Right lobe of liver (tissue), 4 donors: ENCODE measurements around the gene PHIP.

Experiments
- POLR2A ChIP-seq: fragments of 450-650 bp; IDR thresholded peaks from one replicate; pipeline ENCODE4 v1.6.1; 2017; ENCODE audit warnings: antibody characterized with exemption, mild to moderate bottlenecking
- TF ChIP-seq, protein P1 (sequence below), 4 donors: fragments of 200-600 bp in 3 of 4; fragments of 450-650 bp in 1 of 4; IDR thresholded peaks; one replicate each; pipeline versions ENCODE4 v1.5.1 to v1.8.0; 2016 to 2022; ENCODE audit warnings: antibody characterized with exemption in 4 of 4, mild to moderate bottlenecking in 2 of 4
- donor health status: DM: no; HTN: no; CAD: no.
- donor health status: DM: no; HTN: no; CAD: no.
- donor health status: DM: no; HTN: yes; CAD: no.

DNA sequence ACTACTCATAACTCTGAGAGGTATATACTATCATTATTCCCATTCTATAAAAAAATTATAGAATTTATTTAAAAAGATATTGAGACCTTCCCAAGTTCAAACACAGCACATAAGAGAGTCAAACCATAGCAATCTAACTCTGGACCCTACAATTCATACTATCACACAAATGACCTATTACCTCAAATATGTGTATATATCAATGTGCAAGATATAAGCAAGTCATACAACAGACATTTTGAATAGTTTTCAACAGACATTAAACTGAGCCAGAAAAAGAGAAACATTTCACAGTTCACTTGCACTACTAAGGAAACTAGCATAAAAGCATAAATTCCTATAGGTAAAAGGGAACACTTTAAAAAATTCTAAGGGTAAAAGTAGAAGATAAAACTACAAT, 11.7 kb downstream of the PHIP start:
- TF ChIP-seq, protein P1, sequence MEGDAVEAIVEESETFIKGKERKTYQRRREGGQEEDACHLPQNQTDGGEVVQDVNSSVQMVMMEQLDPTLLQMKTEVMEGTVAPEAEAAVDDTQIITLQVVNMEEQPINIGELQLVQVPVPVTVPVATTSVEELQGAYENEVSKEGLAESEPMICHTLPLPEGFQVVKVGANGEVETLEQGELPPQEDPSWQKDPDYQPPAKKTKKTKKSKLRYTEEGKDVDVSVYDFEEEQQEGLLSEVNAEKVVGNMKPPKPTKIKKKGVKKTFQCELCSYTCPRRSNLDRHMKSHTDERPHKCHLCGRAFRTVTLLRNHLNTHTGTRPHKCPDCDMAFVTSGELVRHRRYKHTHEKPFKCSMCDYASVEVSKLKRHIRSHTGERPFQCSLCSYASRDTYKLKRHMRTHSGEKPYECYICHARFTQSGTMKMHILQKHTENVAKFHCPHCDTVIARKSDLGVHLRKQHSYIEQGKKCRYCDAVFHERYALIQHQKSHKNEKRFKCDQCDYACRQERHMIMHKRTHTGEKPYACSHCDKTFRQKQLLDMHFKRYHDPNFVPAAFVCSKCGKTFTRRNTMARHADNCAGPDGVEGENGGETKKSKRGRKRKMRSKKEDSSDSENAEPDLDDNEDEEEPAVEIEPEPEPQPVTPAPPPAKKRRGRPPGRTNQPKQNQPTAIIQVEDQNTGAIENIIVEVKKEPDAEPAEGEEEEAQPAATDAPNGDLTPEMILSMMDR (IDR thresholded peaks at IDR 0.05), result no peak
- TF ChIP-seq POLR2A, result no peak
